H1 (cell line): ENCODE data around the gene CSHL1. TPM values are rescaled to one million over a fixed set of nuclear protein-coding genes. Genes with fewer than 3 reads are reported as not detected.

Experiments used
- CTCF ChIA-PET: fragments of 300-600 bp; sonication (Branson Sonifier 250); formaldehyde crosslinking; loops from one replicate; lab custom pipeline; 2021; ENCODE audit not compliant: partially characterized antibody; lab: Charles Lee
- POLR2A ChIA-PET: fragments of 300-600 bp; sonication (Branson Sonifier 250); formaldehyde crosslinking; loops from one replicate; lab custom pipeline; 2021; ENCODE audit warnings: inconsistent platforms; ENCODE audit not compliant: partially characterized antibody; lab: Charles Lee
- DNase-seq, 2 experiments: peaks; one replicate each; pipeline versions ENCODE4 v3.0.0 to v3.0.0-alpha.2; 2010 to 2022; ENCODE audit warnings: low spot score in 2 of 2, low read depth in 1 of 2, mixed read lengths in 1 of 2
- FAIRE-seq: peaks from 2 replicates; lab custom pipeline; 2011; peaks lifted over from hg19 to GRCh38; lab: Jason Lieb, UNC
- H2AFZ ChIP-seq: 2 replicates; pipeline ENCODE4 v1.8.1; 2012; ENCODE audit warnings: low read length, inconsistent platforms
- H2AK5ac ChIP-seq: 2 replicates; pipeline ENCODE4 v1.6.1; 2013; ENCODE audit warnings: low read depth, low read length
- H2BK120ac ChIP-seq: replicated peaks from 2 replicates; pipeline ENCODE3; 2013; ENCODE audit warnings: low read depth, low read length, inconsistent platforms
- H2BK12ac ChIP-seq: 2 replicates; pipeline ENCODE4 v1.6.1; 2013; ENCODE audit warnings: low read depth, low read length
- H2BK15ac ChIP-seq: 2 replicates; pipeline ENCODE4 v1.6.1; 2013; ENCODE audit warnings: low read length
- H2BK20ac ChIP-seq: 2 replicates; pipeline ENCODE4 v1.6.1; 2013; ENCODE audit warnings: low read length
- H2BK5ac ChIP-seq: 2 replicates; pipeline ENCODE4 v1.6.1; 2013; ENCODE audit warnings: low read depth, low read length
- H3K14ac ChIP-seq: 2 replicates; pipeline ENCODE4 v1.6.1; 2013; ENCODE audit warnings: inconsistent platforms; ENCODE audit not compliant: insufficient read length
- H3K18ac ChIP-seq: 2 replicates; pipeline ENCODE4 v1.6.1; 2013; ENCODE audit warnings: low read length; ENCODE audit errors: extremely low read depth
- H3K23ac ChIP-seq: 2 replicates; pipeline ENCODE4 v1.6.1; 2013; ENCODE audit warnings: inconsistent platforms; ENCODE audit not compliant: insufficient read length
- H3K23me2 ChIP-seq: 2 replicates; pipeline ENCODE4 v1.6.1; 2013; ENCODE audit warnings: low read depth, low read length
- H3K27ac ChIP-seq: 2 replicates; pipeline ENCODE4 v1.6.1; 2011; ENCODE audit warnings: low read depth, low read length, inconsistent platforms
- H3K27me3 ChIP-seq, 4 experiments: replicated peaks in 1 of 4; 1 replicate in 1 of 4; 2 replicates in 3 of 4; pipeline versions ENCODE4 v1.6.1 to v1.8.1; 2011 to 2013; ENCODE audit warnings: low read length in 3 of 4, mild to moderate bottlenecking in 3 of 4, inconsistent platforms in 2 of 4, mixed read lengths in 2 of 4, moderate library complexity in 1 of 4; ENCODE audit not compliant: control insufficient read depth in 3 of 4, insufficient read depth in 3 of 4; ENCODE audit errors: extremely low read depth in 1 of 4
- H3K36me3 ChIP-seq, 4 experiments: 2 replicates each; pipeline versions ENCODE4 v1.6.1 to v1.8.1; 2011 to 2013; ENCODE audit warnings: mild to moderate bottlenecking in 4 of 4, low read length in 3 of 4, moderate library complexity in 2 of 4, control low read depth in 1 of 4, inconsistent platforms in 1 of 4; ENCODE audit not compliant: insufficient read depth in 4 of 4, control insufficient read depth in 2 of 4
- H3K4ac ChIP-seq: replicated peaks from 2 replicates; pipeline ENCODE3; 2013; ENCODE audit warnings: low read length, low read depth, mixed read lengths, inconsistent platforms; ENCODE audit not compliant: insufficient read length
- H3K4me1 ChIP-seq, 4 experiments: replicated peaks in 1 of 4; 1 replicate in 1 of 4; 2 replicates in 3 of 4; pipeline versions ENCODE4 v1.6.1 to v1.8.1; 2011 to 2013; ENCODE audit warnings: low read length in 3 of 4, inconsistent platforms in 2 of 4, mixed read lengths in 1 of 4; ENCODE audit not compliant: insufficient read depth in 4 of 4, control insufficient read depth in 3 of 4
- H3K4me2 ChIP-seq, 2 experiments: 2 replicates each; pipeline versions ENCODE4 v1.6.1 to v1.8.1; 2011 to 2013; ENCODE audit warnings: low read depth in 2 of 2, low read length in 2 of 2, control low read depth in 1 of 2, inconsistent platforms in 1 of 2, mild to moderate bottlenecking in 1 of 2; ENCODE audit not compliant: insufficient read depth in 1 of 2
- H3K4me3 ChIP-seq, 4 experiments: fragments of 200-600, 300-600 bp in 1 of 4; sonication (generic), shearing (Covaris generic), sonication (Bioruptor Twin) in 1 of 4; 2 replicates each; pipeline versions ENCODE4 v1.5.1 to v1.8.1; 2011 to 2016; ENCODE audit warnings: low read length in 4 of 4, low read depth in 3 of 4, control low read depth in 2 of 4, inconsistent platforms in 2 of 4, mild to moderate bottlenecking in 2 of 4, mixed read lengths in 1 of 4, moderate library complexity in 1 of 4; ENCODE audit not compliant: insufficient read depth in 2 of 4; ENCODE audit errors: extremely low read depth in 1 of 4
- H3K56ac ChIP-seq: replicated peaks from 2 replicates; pipeline ENCODE3; 2013; ENCODE audit warnings: low read depth, mild to moderate bottlenecking, mixed read lengths, low read length, inconsistent platforms; ENCODE audit not compliant: insufficient read length
- H3K79me1 ChIP-seq: 2 replicates; pipeline ENCODE4 v1.6.1; 2013; ENCODE audit warnings: low read depth, low read length, control low read depth
- H3K79me2 ChIP-seq, 2 experiments: 2 replicates each; pipeline versions ENCODE4 v1.6.1 to v1.8.1; 2012 to 2013; ENCODE audit warnings: low read length in 2 of 2, mild to moderate bottlenecking in 2 of 2, inconsistent platforms in 1 of 2; ENCODE audit not compliant: insufficient read depth in 2 of 2, control insufficient read depth in 1 of 2
- H3K9ac ChIP-seq, 4 experiments: replicated peaks in 1 of 4; 1 replicate in 1 of 4; 2 replicates in 3 of 4; pipeline versions ENCODE4 v1.6.1 to v1.8.1; 2011 to 2013; ENCODE audit warnings: low read depth in 3 of 4, low read length in 3 of 4, control low read depth in 2 of 4, mild to moderate bottlenecking in 2 of 4, moderate library complexity in 2 of 4, inconsistent platforms in 1 of 4; ENCODE audit errors: extremely low read depth in 1 of 4
- H3K9me3 ChIP-seq, 2 experiments: 2 replicates each; pipeline versions ENCODE4 v1.6.1 to v1.8.1; 2012 to 2013; ENCODE audit warnings: mild to moderate bottlenecking in 2 of 2, moderate library complexity in 2 of 2, control low read depth in 1 of 2, inconsistent platforms in 1 of 2, low read depth in 1 of 2, low read length in 1 of 2, mixed read lengths in 1 of 2; ENCODE audit not compliant: insufficient read depth in 2 of 2
- H4K20me1 ChIP-seq, 2 experiments: replicated peaks in 1 of 2; 2 replicates each; pipeline versions ENCODE3 to v1.8.1; 2011 to 2013; ENCODE audit warnings: inconsistent platforms in 2 of 2, low read length in 2 of 2, mild to moderate bottlenecking in 1 of 2; ENCODE audit not compliant: insufficient read depth in 2 of 2, control insufficient read depth in 1 of 2
- H4K5ac ChIP-seq: 2 replicates; pipeline ENCODE4 v1.6.1; 2013; ENCODE audit warnings: low read length, low read depth, mixed read lengths, inconsistent platforms; ENCODE audit not compliant: insufficient read length
- H4K8ac ChIP-seq: 2 replicates; pipeline ENCODE4 v1.8.0; 2013; ENCODE audit warnings: mild to moderate bottlenecking, moderate library complexity, low read length, inconsistent platforms; ENCODE audit not compliant: insufficient read depth; ENCODE audit errors: extremely low read depth
- H4K91ac ChIP-seq: replicated peaks from 2 replicates; pipeline ENCODE3; 2013; ENCODE audit warnings: low read length, mixed read lengths, inconsistent platforms; ENCODE audit not compliant: insufficient read length
- CTCF ChIP-seq, 3 experiments: IDR thresholded peaks; 1 replicate in 2 of 3; 2 replicates in 1 of 3; pipeline versions ENCODE4 v1.5.1 to v1.6.1; 2011; ENCODE audit warnings: low read length in 3 of 3, mild to moderate bottlenecking in 3 of 3, inconsistent platforms in 2 of 3, low read depth in 1 of 3, moderate library complexity in 1 of 3; ENCODE audit not compliant: insufficient read depth in 1 of 3; ENCODE audit errors: control extremely low read depth in 1 of 3
- GABPA ChIP-seq: IDR thresholded peaks from 2 replicates; pipeline ENCODE4 v1.6.1; 2011; ENCODE audit warnings: mild to moderate bottlenecking, low read length, moderate library complexity, borderline replicate concordance; ENCODE audit not compliant: insufficient read depth
- KDM4A ChIP-seq: IDR thresholded peaks from one replicate; pipeline ENCODE4 v1.7.1; 2012; ENCODE audit warnings: low read depth, mild to moderate bottlenecking, moderate library complexity, low read length, inconsistent platforms; ENCODE audit not compliant: severe bottlenecking
- RAD21 ChIP-seq, 2 experiments: IDR thresholded peaks in 1 of 2; conservative IDR thresholded peaks in 1 of 2; 2 replicates each; pipeline ENCODE4 v1.6.1; 2011; ENCODE audit warnings: low read depth in 2 of 2, low read length in 2 of 2, improper control_type of control experiment in 1 of 2, inconsistent platforms in 1 of 2, mild to moderate bottlenecking in 1 of 2, moderate library complexity in 1 of 2
- RBBP5 ChIP-seq: IDR thresholded peaks from 2 replicates; pipeline ENCODE4 v1.7.1; 2012; ENCODE audit warnings: low read depth, mild to moderate bottlenecking, inconsistent platforms, low read length, moderate library complexity, borderline replicate concordance
- RXRA ChIP-seq: IDR thresholded peaks from 2 replicates; pipeline ENCODE4 v1.6.1; 2011; ENCODE audit warnings: low read depth, mild to moderate bottlenecking, low read length, moderate library complexity; ENCODE audit not compliant: insufficient read depth
- WGBS, 2 experiments: shearing (Covaris generic) in 1 of 2; methylation state at CpG; one replicate each; pipeline versions ENCODE4 v1.1.6 to v1.1.7; 2013 to 2015; ENCODE audit warnings: low lambda C conversion rate in 2 of 2, mixed read lengths in 2 of 2, inconsistent platforms in 1 of 2, low coverage in 1 of 2, missing lambda C conversion rate in 1 of 2; ENCODE audit not compliant: insufficient replicate concordance in 2 of 2, insufficient coverage in 1 of 2, insufficient read length in 1 of 2; ENCODE audit errors: extremely low coverage in 1 of 2, missing lambda C conversion rate in 1 of 2; 5-methylcytosine and 5-hydroxymethylcytosine counted together
- polyA plus RNA-seq, 7 experiments: library from polyadenylated mRNA; depleted of rRNA in 3 of 7; stranded (reverse) in 5 of 7; unstranded in 2 of 7; fragments of >200 nt in 5 of 7; fragments of 200-250 nt in 2 of 7; gene quantifications; 1 replicate in 5 of 7; 2 replicates in 1 of 7; 4 replicates in 1 of 7; pipeline versions ENCODE4 v1.2.1 to v1.2.3, GENCODE V29; 2011 to 2013; ENCODE audit warnings: missing spikeins in 2 of 7, mixed read lengths in 2 of 7
- total RNA-seq: library from RNA; stranded (reverse); fragmentation: NEBNext Ultra II Directional; extraction: Animal tissue kit (Norgen Biotek cat#: 25700); gene quantifications from 2 replicates; pipeline ENCODE4 v1.2.1, GENCODE V29; 2021

Gene CSHL1
- total and polyA plus RNA-seq, 2 of the 8 experiments (the other 6 are each of a cell fraction or from before 2014, with no cell fraction given) = not detected

GRCh38 chr17:63946440-63947363 is 35.6 kb upstream of the CSHL1 start:
- 65% methylated on average over 13 of the region's 20 CpGs; no CpG with 5 or more reads in 1 of the 2 experiments for WGBS, 2 experiments
- Histone ChIP-seq H3K56ac (no peak overlapping the region), H2AFZ (no peak overlapping the region), H2BK120ac (no peak overlapping the region), H3K36me3 (peaks cover 0 to 8% (median under 1%) of the 10 kb centered on the region in 4 experiments; a peak in 2 of 8 replicates), H3K4me2 (no peak overlapping the region), H4K20me1 (peaks cover 0 to 2% of the 10 kb centered on the region in 2 experiments), H3K23me2 (no peaks in the 10 kb centered on the region), H3K4ac (no peak overlapping the region), H3K4me1 (peaks cover 0 to 8% (median 1%) of the 10 kb centered on the region in 4 experiments; a peak in 3 of 7 replicates), H3K27ac (no peak overlapping the region), H3K4me3 (no peak overlapping the region), H4K8ac (no peak overlapping the region), H3K23ac (no peak overlapping the region), H3K14ac (no peak overlapping the region), H3K27me3 (no peaks in the 10 kb centered on the region), H3K79me1 (no peaks in the 10 kb centered on the region), H2BK5ac (no peak overlapping the region), H2BK20ac (no peak overlapping the region), H3K18ac (no peak overlapping the region), H3K79me2 (no peaks in the 10 kb centered on the region), H3K9ac (no peak overlapping the region), H4K5ac (no peak overlapping the region), H2BK15ac (peak overlapping the region; percentile 81; the same call in 1 of the 2 replicates), H3K9me3 (no peaks in the 10 kb centered on the region), H2BK12ac (no peak overlapping the region), H4K91ac (no peak overlapping the region), H2AK5ac (no peak overlapping the region)
- ChIA-PET POLR2A (interaction anchor here (0.5 to 2.0 kb wide), 11 partner anchors 9 to 61 kb away, joined by 3 to 14 read pairs (median 4); partner anchors contain the start of genes CSHL1 and GH1), CTCF (interaction anchor here (0.6 to 3.8 kb wide), 40 partner anchors 9 to 354 kb away, joined by 3 to 135 read pairs (median 7); partner anchors contain the start of genes CD79B, CSHL1, ERN1 and GH1)
- FAIRE-seq (no peak), DNase-seq (peak in 1 of 2 experiments; percentile 85)
- TF ChIP-seq RAD21 (IDR thresholded peaks at IDR 0.05 in 1 of 2, conservative IDR thresholded peaks at IDR 0.05 in 1 of 2; ENCODE audit: low read depth in 2 of 2, low read length in 2 of 2) (peak; percentile 64 to 71), RBBP5 (no peak), CTCF (IDR thresholded peaks at IDR 0.05; ENCODE audit: control extremely low read depth in 1 of 3, insufficient read depth in 1 of 3, low read depth in 1 of 3, low read length in 3 of 3) (peak; percentile 75 to 92 (median 81)), RXRA (no peak), GABPA (no peak), KDM4A (no peak)
